Esophagus muscularis mucosa (tissue), 4 donors: Measurements from ENCODE around the gene ENG. TPM values are rescaled to one million over a fixed set of nuclear protein-coding genes. Genes with fewer than 3 reads are reported as not detected.

Source experiments
- DNase-seq: peaks from one replicate; pipeline ENCODE4 v3.0.0-alpha.2; 2017; ENCODE audit errors: extremely low spot score
- H3K27ac ChIP-seq, 4 donors: fragments of 200-600 bp; sonication (generic); replicated peaks in 1 of 4; 1 replicate in 3 of 4; 2 replicates in 1 of 4; pipeline ENCODE4 v1.5.1; 2016 to 2019; ENCODE audit warnings: mild to moderate bottlenecking in 1 of 4
- H3K27me3 ChIP-seq, 4 donors: fragments of 200-600 bp; sonication (generic); one replicate each; pipeline versions ENCODE4 v1.5.1 to v1.6.0; 2016 to 2019
- H3K36me3 ChIP-seq, 4 donors: fragments of 200-600 bp; sonication (generic); one replicate each; pipeline ENCODE4 v1.5.1; 2016 to 2019
- H3K4me1 ChIP-seq, 4 donors: fragments of 200-600 bp; sonication (generic); one replicate each; pipeline ENCODE4 v1.5.1; 2016 to 2019
- H3K4me3 ChIP-seq, 4 donors: fragments of 200-600 bp; sonication (generic); 1 replicate in 2 of 4; 2 replicates in 2 of 4; pipeline ENCODE4 v1.5.1; 2016 to 2019; ENCODE audit warnings: mild to moderate bottlenecking in 4 of 4, moderate library complexity in 1 of 4
- H3K9me3 ChIP-seq, 4 donors: fragments of 200-600 bp; sonication (generic); 1 replicate in 3 of 4; 2 replicates in 1 of 4; pipeline ENCODE4 v1.5.1; 2016 to 2019
- CTCF ChIP-seq, 3 experiments: fragments of 200-600 bp in 2 of 3; fragments of 450-650 bp in 1 of 3; sonication (generic) in 2 of 3; IDR thresholded peaks; one replicate each; pipeline ENCODE4 v1.5.1; 2017 to 2019; ENCODE audit warnings: antibody characterized with exemption in 3 of 3, mild to moderate bottlenecking in 2 of 3, moderate library complexity in 1 of 3
- EP300 ChIP-seq: sonication (generic); formaldehyde crosslinking; IDR thresholded peaks from one replicate; pipeline ENCODE4 v1.6.1; 2017; ENCODE audit warnings: antibody characterized with exemption
- POLR2A ChIP-seq: fragments of 450-650 bp; IDR thresholded peaks from one replicate; pipeline ENCODE4 v1.6.1; 2017; ENCODE audit warnings: antibody characterized with exemption, moderate library complexity, mild to moderate bottlenecking, low read depth
- POLR2AphosphoS5 ChIP-seq, 2 donors: sonication (generic); formaldehyde crosslinking; IDR thresholded peaks; one replicate each; pipeline ENCODE4 v1.6.1; 2017; ENCODE audit warnings: antibody characterized with exemption in 2 of 2
- WGBS: methylation state at CpG from one replicate; pipeline ENCODE4 v1.1.5; 2018; 5-methylcytosine and 5-hydroxymethylcytosine counted together
- intact Hi-C: fragments of 100-400 bp; cut with DNase I; formaldehyde crosslinking; loops from one replicate; pipeline ENCODE4 v1.15.1; 2023
- total RNA-seq, 4 donors: library from RNA; depleted of rRNA; stranded (reverse); fragments of >200 nt; gene quantifications; one replicate each; pipeline versions ENCODE4 v1.1.0 to v1.2.1, GENCODE V29; 2016

Gene ENG
- total RNA-seq, 4 donors from 2014 or later = 36.5 to 91.2 (median 78.3) TPM

GRCh38 chr9:127868278-127868902 is 13.9 kb upstream of the ENG start:
- Histone ChIP-seq H3K36me3 (peaks cover 11 to 59% (median 49%) of the 10 kb centered on the region in 4 donors), H3K9me3 (no peaks in the 10 kb centered on the region), H3K4me1 (peaks cover 16 to 32% (median 21%) of the 10 kb centered on the region in 4 donors), H3K27me3 (no peaks in the 10 kb centered on the region), H3K4me3 (no peak overlapping the region), H3K27ac (peak overlapping the region in 2 of 4 donors; percentile 40 to 59)
- 91% methylated on average over 18 of the region's 18 CpGs for WGBS
- DNase-seq = no peak
- intact Hi-C loops = no loop called here
- TF ChIP-seq EP300 (no peak), CTCF (IDR thresholded peaks at IDR 0.05) (no peak), POLR2A (no peak), POLR2AphosphoS5 (IDR thresholded peaks at IDR 0.05) (no peak)

GRCh38 chr9:127867356-127868277 is 13.2 kb upstream of the ENG start:
- Histone ChIP-seq H3K4me1 (peaks cover 12 to 28% (median 20%) of the 10 kb centered on the region in 4 donors), H3K27ac (peak overlapping the region; percentile 45 to 62 (median 59)), H3K36me3 (peaks cover 11 to 51% (median 42%) of the 10 kb centered on the region in 4 donors), H3K4me3 (no peak overlapping the region), H3K9me3 (no peaks in the 10 kb centered on the region), H3K27me3 (no peaks in the 10 kb centered on the region)
- TF ChIP-seq EP300 (no peak), POLR2A (no peak), CTCF (IDR thresholded peaks at IDR 0.05) (no peak), POLR2AphosphoS5 (IDR thresholded peaks at IDR 0.05) (no peak)
- WGBS = 84% methylated on average over 21 of the region's 30 CpGs
- intact Hi-C loops = no loop called here
- DNase-seq = no peak

- WGBS = 92% methylated on average over 13 of the region's 13 CpGs
- DNase-seq = no peak
- no peaks in the 10 kb centered on the region for H3K9me3 ChIP-seq
- no peak overlapping the region for H3K4me3 ChIP-seq
- intact Hi-C loops = no loop called here
- peaks cover 23 to 39% (median 31%) of the 10 kb centered on the region in 4 donors for H3K4me1 ChIP-seq
- H3K27ac ChIP-seq = no peak overlapping the region
- no peak for TF ChIP-seq POLR2AphosphoS5 (IDR thresholded peaks at IDR 0.05)
- H3K27me3 ChIP-seq = no peaks in the 10 kb centered on the region
- peaks cover 11 to 40% (median 32%) of the 10 kb centered on the region in 4 donors for H3K36me3 ChIP-seq
Observed at GRCh38 chr9:127866535-127866934, 12.1 kb upstream of the ENG start.

- WGBS = 75% methylated on average over 19 of the region's 19 CpGs
- intact Hi-C loops = no loop called here
Observed at GRCh38 chr9:127865645-127866464, 11.4 kb upstream of the ENG start.

More at GRCh38 chr9:127865645-127866464, 11.4 kb upstream of the ENG start:
- H3K4me3 ChIP-seq = no peak overlapping the region
- no peak for DNase-seq
- H3K9me3 ChIP-seq = no peaks in the 10 kb centered on the region
- peaks cover 25 to 46% (median 37%) of the 10 kb centered on the region in 4 donors for H3K4me1 ChIP-seq
- no peak overlapping the region for H3K27ac ChIP-seq
- TF ChIP-seq CTCF (IDR thresholded peaks at IDR 0.05) (no peak), POLR2AphosphoS5 (IDR thresholded peaks at IDR 0.05) (no peak), POLR2A (no peak)
- no peaks in the 10 kb centered on the region for H3K27me3 ChIP-seq
- H3K36me3 ChIP-seq = peaks cover 11 to 34% (median 25%) of the 10 kb centered on the region in 4 donors
